Measurements from ENCODE around the gene TMEM151B.

DNA sequence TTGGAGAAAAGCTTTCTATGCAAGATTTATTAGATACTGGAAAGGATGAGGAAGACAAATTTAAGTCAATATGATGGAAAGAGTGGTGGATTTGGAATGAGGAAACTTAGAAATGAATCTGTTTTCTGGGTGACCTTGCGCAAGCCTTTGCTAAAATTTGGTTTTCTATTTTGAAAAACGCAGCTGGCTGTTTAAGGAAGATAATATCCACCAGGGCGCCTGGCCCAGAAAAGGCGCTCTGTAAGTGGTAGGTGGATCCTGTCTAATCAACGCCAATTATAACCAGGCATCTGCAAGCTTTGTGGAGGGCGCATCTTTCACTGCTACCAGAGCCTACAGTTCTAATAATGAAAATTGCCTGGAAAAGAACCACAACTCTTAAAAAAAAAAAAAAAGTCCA, 71.8 kb downstream of the TMEM151B start:
- TF ChIP-seq POLR2A (IDR thresholded peaks at IDR 0.05) (no peak), POLR2AphosphoS5 (IDR thresholded peaks at IDR 0.05) (no peak)
- TF ChIP-seq, protein P1, sequence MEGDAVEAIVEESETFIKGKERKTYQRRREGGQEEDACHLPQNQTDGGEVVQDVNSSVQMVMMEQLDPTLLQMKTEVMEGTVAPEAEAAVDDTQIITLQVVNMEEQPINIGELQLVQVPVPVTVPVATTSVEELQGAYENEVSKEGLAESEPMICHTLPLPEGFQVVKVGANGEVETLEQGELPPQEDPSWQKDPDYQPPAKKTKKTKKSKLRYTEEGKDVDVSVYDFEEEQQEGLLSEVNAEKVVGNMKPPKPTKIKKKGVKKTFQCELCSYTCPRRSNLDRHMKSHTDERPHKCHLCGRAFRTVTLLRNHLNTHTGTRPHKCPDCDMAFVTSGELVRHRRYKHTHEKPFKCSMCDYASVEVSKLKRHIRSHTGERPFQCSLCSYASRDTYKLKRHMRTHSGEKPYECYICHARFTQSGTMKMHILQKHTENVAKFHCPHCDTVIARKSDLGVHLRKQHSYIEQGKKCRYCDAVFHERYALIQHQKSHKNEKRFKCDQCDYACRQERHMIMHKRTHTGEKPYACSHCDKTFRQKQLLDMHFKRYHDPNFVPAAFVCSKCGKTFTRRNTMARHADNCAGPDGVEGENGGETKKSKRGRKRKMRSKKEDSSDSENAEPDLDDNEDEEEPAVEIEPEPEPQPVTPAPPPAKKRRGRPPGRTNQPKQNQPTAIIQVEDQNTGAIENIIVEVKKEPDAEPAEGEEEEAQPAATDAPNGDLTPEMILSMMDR (IDR thresholded peaks at IDR 0.05), result no peak
